Liver (tissue), 3 donors: Measurements from ENCODE around the gene ZDHHC9.

Experiments used
- ATF3 ChIP-seq: IDR thresholded peaks from 2 replicates; pipeline ENCODE4 v1.6.1; 2016; ENCODE audit warnings: antibody characterized with exemption
- CTCF ChIP-seq: fragments of 150-350 bp; IDR thresholded peaks from 2 replicates; pipeline ENCODE4 v1.5.1; 2017; ENCODE audit warnings: improper control_type of control experiment, low read depth, low read length; ENCODE audit not compliant: missing input control
- FOXA1 ChIP-seq: IDR thresholded peaks from 2 replicates; pipeline ENCODE4 v1.6.1; 2016; ENCODE audit warnings: antibody characterized with exemption
- GABPA ChIP-seq, 2 donors: IDR thresholded peaks in 1 of 2; conservative IDR thresholded peaks in 1 of 2; 2 replicates each; pipeline ENCODE4 v1.6.1; 2016; ENCODE audit warnings: antibody characterized with exemption in 2 of 2, mild to moderate bottlenecking in 1 of 2, moderate library complexity in 1 of 2
- HNF4G ChIP-seq: IDR thresholded peaks from 2 replicates; pipeline ENCODE4 v1.6.1; 2016; ENCODE audit warnings: antibody characterized with exemption
- MAX ChIP-seq: IDR thresholded peaks from 2 replicates; pipeline ENCODE4 v1.6.1; 2016; ENCODE audit warnings: antibody characterized with exemption
- NR2F2 ChIP-seq: IDR thresholded peaks from 2 replicates; pipeline ENCODE4 v1.6.1; 2016; ENCODE audit warnings: antibody characterized with exemption
- RAD21 ChIP-seq, 2 donors: IDR thresholded peaks; 2 replicates each; pipeline ENCODE4 v1.6.1; 2016; ENCODE audit warnings: antibody characterized with exemption in 2 of 2, mild to moderate bottlenecking in 2 of 2
- REST ChIP-seq: IDR thresholded peaks from 2 replicates; pipeline ENCODE4 v1.6.1; 2016; ENCODE audit warnings: antibody characterized with exemption, mild to moderate bottlenecking
- SP1 ChIP-seq: IDR thresholded peaks from 2 replicates; pipeline ENCODE4 v1.6.1; 2018; ENCODE audit warnings: antibody characterized with exemption, mild to moderate bottlenecking
- TAF1 ChIP-seq: conservative IDR thresholded peaks from 2 replicates; pipeline ENCODE4 v1.6.1; 2016; ENCODE audit warnings: antibody characterized with exemption, mild to moderate bottlenecking
- YY1 ChIP-seq: IDR thresholded peaks from 2 replicates; pipeline ENCODE4 v1.6.1; 2016; ENCODE audit warnings: antibody characterized with exemption, mild to moderate bottlenecking
- donor health status: healthy.
- donor health status: healthy.

- TF ChIP-seq CTCF: no peak
- TF ChIP-seq GABPA (IDR thresholded peaks at IDR 0.05 in 1 of 2, conservative IDR thresholded peaks at IDR 0.05 in 1 of 2): no peak
- TF ChIP-seq MAX: no peak
- no peak for TF ChIP-seq TAF1
- TF ChIP-seq RAD21 (IDR thresholded peaks at IDR 0.05): no peak
- TF ChIP-seq YY1: no peak
- no peak for TF ChIP-seq HNF4G
- TF ChIP-seq ATF3: no peak
- no peak for TF ChIP-seq SP1
- no peak for TF ChIP-seq NR2F2
- no peak for TF ChIP-seq FOXA1
- TF ChIP-seq REST: no peak
Observed at GRCh38 chrX:129761596-129761995, 82.1 kb downstream of the ZDHHC9 start.
